ENCODE results near the gene VAMP2.

VAMP2 gene

GRCh38 chr17:8192070-8192815 is 29.5 kb upstream of the VAMP2 start:
- H3K4me3 ChIP-seq (ENCODE audit: low read depth, low read length): peak overlapping the region; percentile 65
- DNase-seq (ENCODE audit: low read depth): peak; percentile 93
- no peak for TF ChIP-seq CTCF (IDR thresholded peaks at IDR 0.05; ENCODE audit: insufficient read depth, low read depth, low read length, missing control alignments)

DNA sequence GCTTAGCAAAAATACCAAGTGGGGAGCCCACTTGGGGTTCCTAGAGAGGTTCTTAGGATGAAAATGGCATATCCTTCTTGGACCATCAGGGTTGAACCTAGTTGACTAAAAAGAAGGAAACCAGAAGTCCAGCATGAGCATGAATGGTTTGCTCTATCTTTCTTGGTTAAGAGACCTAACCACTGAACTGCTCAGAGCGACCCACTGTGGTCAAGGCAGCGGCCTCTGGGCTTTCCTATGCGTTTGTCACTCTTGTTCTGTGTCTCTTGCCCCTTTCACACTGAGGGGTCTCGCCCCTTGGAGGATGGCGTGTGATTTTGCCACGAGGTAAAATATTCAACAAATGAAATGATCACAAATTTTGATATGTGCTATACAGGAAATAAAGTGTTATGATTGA is 27.8 kb upstream of the VAMP2 start:
- DNase-seq (ENCODE audit: low read depth): no peak
- H3K4me3 ChIP-seq (ENCODE audit: low read depth, low read length): peak overlapping the region; percentile 64
- no peak for TF ChIP-seq CTCF (IDR thresholded peaks at IDR 0.05; ENCODE audit: insufficient read depth, low read depth, low read length, missing control alignments)

DNA sequence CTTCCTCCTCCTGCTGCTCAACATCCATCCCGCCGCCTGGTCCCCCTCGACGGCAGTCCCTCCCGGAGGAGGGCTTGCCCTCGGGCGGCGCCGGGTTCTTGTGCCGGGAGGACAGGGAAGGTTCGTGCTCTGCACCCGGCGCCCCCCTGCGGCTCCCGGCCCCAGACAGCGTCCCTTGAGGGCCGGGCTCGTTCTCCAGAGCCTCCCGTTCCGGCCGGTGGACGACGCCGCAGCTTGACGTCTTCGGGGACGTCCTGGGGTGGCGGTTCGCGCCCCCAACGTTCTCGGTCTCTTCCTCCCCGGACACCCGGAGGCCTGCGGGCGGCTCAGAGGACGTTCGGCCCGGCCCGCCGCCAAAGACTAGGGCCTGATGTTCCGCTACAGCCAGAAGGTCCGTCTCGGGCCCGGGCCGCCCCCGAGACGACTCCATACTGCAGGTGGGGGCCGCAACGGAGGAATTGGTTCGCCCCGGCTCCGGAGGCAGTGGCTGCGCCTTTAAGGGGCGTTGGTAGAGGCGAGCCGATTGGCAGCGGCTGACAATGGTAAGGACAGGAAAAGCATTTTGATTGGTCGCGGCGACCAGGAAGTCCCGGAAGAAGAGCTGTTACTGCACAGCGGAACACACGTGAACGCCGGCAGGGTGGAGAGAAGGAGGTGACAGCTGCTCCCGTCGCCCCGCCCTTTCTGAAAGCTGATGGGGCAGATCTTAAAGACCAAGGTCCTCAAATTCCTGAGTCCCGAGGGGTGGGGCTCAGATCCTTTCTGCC is 27.1 kb upstream of the VAMP2 start, which contains the start of gene BORCS6:
TSS of gene BORCS6 (minus strand) at position 470 of the 767 bp plus-strand sequence. CDS start at position 430, 40 bp downstream.
- peak; percentile 99 for DNase-seq (ENCODE audit: low read depth)
- peak within 1 kb of the TSS; percentile 86 for H3K4me3 ChIP-seq (ENCODE audit: low read depth, low read length)
- peak; percentile 7 for TF ChIP-seq CTCF (IDR thresholded peaks at IDR 0.05; ENCODE audit: insufficient read depth, low read depth, low read length, missing control alignments)

DNA sequence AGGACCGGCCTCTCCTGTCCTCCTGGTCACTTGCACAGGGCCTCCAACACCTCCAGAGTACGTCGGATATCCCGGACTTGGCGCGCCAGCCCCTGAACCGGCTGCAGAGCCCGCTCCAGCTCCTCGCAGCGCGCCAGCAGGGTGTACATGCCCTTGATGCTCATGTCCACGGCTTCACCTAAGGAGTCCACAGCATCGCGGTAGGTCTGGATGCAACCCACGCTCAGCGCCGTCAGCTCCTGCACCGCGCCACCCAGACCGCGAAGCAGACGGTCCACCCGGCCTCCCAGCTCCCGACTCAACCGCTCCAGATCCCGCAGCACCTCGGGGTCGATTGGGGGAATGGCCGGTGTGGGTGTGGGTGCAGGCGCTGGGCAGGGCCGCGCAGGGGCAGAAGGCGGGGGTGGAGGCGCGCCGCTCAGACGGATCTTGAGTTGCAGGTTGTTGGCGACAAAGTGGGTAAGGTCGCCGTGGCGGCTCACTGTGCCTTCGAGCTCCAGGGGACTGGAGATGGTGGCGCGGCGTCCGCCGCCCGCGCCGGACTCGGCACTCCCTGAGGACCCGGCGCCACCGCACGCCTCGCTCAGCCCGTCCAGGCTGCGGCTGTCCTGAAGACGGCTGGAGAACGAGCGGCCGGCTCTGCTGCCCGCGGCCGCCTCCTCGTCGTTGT is 26.4 kb upstream of the VAMP2 start:
- peak overlapping the region; percentile 86 for H3K4me3 ChIP-seq (ENCODE audit: low read depth, low read length)
- peak; percentile 35 for DNase-seq (ENCODE audit: low read depth)
- no peak for TF ChIP-seq CTCF (IDR thresholded peaks at IDR 0.05; ENCODE audit: insufficient read depth, low read depth, low read length, missing control alignments)

GRCh38 chr17:8188263-8188839 is 25.6 kb upstream of the VAMP2 start:
- TF ChIP-seq CTCF (IDR thresholded peaks at IDR 0.05; ENCODE audit: insufficient read depth, low read depth, low read length, missing control alignments): no peak
- no peak for DNase-seq (ENCODE audit: low read depth)
- peak overlapping the region; percentile 86 for H3K4me3 ChIP-seq (ENCODE audit: low read depth, low read length)

DNA sequence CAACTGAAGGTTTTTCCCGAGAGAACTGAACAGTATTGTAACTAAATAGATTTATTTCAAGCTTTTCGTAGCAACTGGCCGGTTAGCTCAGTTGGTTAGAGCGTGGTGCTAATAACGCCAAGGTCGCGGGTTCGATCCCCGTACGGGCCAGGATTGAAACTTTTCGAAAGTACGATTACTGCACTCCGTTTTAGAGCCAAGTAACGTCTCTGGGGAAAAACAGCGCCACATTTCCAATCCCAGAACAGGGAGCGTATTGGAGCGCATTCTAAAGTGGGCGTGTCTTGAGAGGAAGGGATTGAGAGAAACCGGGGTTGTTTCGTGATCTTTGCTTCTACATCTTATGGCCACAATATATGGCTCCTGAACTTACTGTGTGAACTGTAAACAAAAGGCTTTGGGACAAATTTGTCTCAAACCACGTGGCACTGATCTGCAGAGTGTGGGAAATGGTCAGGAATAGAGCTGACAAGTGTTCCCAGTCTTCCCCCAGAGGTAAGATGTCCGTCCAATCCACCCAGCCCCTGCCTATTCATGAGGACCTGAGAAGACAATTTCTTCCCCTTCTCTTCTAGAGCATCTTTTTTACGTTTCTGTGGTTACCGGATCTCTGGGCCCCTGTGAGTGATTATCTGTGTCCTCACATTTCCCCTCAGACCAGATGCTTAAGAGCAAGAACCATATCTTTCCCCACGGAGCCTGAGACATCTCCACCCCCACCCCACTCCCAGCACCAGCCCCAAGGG is 24.9 kb upstream of the VAMP2 start:
- H3K4me3 ChIP-seq (ENCODE audit: low read depth, low read length): peak overlapping the region; percentile 92
- DNase-seq (ENCODE audit: low read depth): peak; percentile 98
- no peak for TF ChIP-seq CTCF (IDR thresholded peaks at IDR 0.05; ENCODE audit: insufficient read depth, low read depth, low read length, missing control alignments)

Data from GM12865 (cell line).